Measurements from ENCODE around the gene IPO11.
"Not testable (repeated sequence)": the region's sequence is repeated elsewhere in the genome, so short reads cannot be mapped to it uniquely, and the experiment has no call there.

The IPO11 gene

DNA sequence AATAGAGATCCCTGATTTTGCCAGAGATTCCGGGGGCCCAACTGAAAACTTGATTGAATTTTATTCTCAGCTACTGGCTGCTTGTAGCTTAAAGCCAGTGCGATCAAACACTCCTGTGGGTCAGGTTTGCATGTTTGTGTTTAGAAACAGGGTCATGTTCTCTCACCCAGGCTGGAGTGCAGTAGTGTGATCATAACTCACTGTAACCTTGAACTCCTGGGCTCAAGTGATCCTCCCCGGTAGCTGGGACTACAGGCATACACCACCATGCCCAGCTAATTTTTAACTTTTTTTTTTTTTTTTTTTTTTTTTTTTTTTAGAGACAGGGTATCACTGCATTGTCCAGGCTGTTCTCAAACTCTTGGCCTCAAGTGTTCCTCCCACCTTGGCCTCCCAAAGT lies 232.7 kb downstream of the IPO11 start:
- no peak for DNase-seq (ENCODE audit: low read depth)

DNA sequence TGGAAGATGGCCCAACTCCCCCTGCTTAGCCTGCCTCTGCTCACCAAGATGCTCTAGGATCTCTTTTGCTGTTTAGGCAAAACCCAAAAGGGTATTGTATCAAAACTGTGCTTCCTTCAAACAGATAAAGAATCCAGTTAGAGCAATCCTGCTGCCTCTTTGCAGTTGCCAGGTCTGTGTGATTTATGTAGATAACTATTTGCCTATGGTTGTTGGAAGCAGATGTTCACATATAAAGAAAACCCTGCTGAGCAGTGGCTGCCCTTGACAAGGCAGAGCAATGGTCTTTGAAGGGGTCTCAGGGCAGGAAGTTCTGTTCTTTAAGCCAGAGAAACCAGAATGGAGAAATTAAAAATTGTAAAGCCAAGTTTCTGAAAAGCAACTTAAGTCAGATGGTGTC lies 234.7 kb downstream of the IPO11 start:
- DNase-seq (ENCODE audit: low read depth): no peak

DNA sequence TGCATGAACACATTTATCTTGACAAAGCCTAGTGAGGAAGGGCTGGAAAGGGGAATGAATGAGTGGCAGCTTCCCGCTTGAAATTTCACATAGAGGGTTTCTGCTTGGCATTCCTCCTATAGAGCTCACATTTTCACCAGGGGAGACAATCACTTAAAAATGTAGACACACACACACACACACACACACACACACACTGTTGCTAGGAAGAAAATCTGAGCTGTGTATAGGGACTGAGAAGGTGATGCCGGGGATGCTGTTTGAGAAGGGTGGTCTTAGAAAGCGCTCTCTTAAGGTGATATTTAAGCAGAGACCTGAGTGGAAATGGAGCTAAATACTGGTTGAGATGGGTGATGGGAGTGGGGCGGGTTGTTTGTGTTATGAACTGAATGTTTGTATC lies 236.5 kb downstream of the IPO11 start:
- DNase-seq (ENCODE audit: low read depth): no peak

- DNase-seq (ENCODE audit: low read depth): no peak
Measured at GRCh38 chr5:62649476-62650113, 237.0 kb downstream of the IPO11 start.

DNA sequence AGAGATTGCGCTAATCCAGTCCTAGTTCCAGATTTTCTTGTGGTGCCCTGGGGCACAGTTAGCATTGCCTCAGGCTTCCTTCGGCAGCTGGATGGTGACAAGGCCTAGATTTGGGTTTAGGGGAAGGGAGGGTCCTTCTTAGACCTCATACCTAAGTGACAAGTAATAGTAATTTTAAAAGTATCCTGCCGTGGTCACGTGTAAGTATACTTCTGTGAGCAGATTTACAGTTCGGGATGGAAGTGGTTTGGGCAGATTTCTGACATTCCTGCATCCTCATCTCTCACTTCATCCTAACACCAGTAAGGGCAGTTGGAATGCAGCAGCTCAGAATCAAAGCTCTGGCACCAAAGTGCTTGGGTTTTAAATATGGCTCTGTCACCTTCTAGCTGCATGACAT lies 237.6 kb downstream of the IPO11 start:
- DNase-seq (ENCODE audit: low read depth): no peak

DNA sequence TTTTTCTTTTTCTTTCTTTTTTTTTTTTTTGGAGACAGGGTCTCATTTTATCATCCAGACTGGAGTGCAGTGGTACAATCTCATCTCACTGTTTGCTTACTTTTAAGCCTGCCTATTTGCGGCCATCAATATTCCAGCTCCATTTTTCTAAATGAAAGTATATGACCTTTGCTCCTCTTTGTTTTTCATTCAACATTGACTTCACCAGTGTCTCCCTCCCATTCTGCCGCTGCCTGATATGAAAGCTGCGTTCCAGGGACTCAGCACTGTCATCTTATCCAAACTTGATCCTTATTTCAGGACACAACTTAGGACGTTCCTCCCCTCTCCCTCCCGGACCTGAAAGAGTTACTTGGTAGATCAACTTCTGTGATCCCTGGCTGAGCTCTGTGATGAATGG lies 239.7 kb downstream of the IPO11 start:
- DNase-seq (ENCODE audit: low read depth): no peak

DNA sequence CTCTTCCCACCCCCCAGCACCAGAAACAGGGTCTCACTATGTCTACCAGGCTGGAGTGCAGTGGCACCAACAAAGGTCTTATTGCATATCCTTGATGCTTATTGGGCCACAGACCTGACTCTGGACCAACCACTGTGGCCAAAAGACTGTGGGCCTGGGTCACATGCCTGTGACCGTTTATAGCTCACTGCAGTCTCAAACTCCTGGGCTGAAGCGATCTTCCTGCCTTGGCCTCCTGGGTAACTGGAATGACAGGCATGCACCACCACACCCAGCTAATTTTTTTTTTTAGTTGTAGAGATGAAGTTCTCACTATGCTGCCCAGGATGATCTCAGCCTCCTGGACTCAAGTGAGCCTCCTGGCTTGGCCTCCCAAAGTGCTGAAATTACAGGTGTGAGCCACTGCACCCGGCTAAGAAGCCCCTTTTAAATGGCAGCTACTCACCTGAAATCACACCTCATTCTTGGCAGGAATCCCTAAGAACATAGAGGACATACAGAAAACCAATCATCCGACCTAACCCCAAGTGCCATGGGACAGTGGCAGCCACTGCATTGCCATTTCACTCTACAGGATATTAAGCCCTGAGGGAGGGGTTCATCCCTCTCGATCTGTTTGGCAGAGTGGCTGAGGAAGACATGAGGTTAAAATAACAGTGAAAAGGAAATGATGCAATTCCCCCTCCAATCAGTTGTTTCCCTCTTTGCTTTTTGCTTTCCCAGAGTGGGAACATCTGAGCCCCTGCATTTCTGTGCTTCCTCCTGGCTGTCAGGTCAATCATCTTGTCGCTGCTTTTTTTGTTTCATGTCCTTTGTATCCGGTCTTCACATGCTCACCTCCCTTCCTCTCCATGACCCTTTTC lies 240.7 kb downstream of the IPO11 start:
- DNase-seq (ENCODE audit: low read depth): no peak

DNA sequence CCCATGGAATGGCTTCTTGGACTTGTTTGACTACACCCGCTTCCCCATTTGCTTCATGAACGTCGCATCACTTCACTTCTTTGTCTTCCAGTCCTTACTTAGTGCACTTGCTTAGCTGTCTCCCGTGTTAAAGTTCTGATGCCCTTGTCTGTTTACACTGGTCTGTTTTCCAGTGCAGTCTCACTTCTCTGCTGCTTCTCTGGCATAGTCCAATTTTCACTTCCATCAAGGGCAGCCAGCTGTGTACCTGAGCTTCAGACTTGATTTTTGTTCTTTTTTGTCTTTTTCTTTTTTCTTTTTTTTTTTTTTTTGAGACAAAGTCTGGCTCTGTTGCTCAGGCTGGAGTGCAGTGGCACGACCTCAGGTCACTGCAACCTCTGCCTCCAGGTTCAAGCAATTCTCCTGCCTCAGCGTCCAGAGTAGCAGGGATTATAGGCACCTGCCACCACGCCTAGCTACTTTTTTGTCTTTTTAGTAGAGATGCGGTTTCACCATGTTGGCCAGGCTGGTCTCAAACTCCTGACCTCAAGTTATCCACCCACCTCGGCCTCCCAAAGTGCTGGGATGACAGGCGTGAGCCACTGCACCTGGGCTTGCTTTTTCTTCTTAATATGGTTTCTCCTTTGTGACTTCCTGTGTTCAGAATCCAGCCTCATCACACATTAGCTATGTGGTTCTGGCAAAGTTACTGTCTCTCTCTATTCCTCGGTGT lies 241.5 kb downstream of the IPO11 start:
- no peak for DNase-seq (ENCODE audit: low read depth)

DNA sequence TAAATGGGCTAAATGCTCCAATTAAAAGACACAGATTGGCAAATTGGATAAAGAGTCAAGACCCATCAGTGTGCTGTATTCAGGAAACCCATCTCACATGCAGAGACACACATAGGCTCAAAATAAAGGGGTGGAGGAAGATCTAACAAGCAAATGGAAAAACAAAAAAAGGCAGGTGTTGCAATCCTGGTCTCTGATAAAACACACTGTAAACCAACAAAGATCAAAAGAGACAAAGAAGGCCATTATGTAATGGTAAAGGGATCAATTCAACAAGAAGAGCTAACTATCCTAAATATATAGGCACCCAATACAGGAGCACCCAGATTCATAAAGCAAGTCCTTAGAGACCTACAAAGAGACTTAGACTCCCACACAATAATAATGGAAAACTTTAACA lies 245.2 kb downstream of the IPO11 start:
- not testable (repeated sequence) for DNase-seq (ENCODE audit: low read depth)

GRCh38 chr5:62661126-62661525 lies 248.6 kb downstream of the IPO11 start:
- DNase-seq (ENCODE audit: low read depth): no peak

DNA sequence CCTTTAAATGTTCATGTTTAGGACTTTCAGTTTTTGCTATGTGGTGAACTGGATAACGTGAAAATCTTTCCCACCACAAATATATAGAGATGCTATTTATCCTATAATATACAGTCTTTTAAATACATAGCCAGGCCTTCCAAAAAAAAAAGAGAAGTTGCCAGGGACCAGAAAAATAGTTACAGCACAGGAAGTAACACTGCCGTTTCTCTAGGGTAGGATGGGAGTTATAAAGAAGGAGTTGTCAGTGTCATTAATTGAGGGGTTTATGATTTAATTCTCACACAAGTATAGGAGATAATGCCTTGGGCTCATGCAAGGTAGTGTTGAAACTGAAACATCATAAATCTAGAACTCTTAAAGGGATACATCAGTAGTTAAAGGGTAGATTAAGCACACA lies 250.0 kb downstream of the IPO11 start:
- DNase-seq (ENCODE audit: low read depth): no peak

GRCh38 chr5:62671479-62671878 lies 258.9 kb downstream of the IPO11 start:
- DNase-seq (ENCODE audit: low read depth): no peak

GRCh38 chr5:62676596-62676995 lies 264.0 kb downstream of the IPO11 start:
- not testable (repeated sequence) for DNase-seq (ENCODE audit: low read depth)

Data from stromal cell of bone marrow (primary cell).